Ovary (tissue), 3 donors: ENCODE results near the gene BSN.

Experiments
- CTCF ChIP-seq, 3 donors: fragments of 450-650 bp in 2 of 3; fragments of 200-600 bp in 1 of 3; IDR thresholded peaks; one replicate each; pipeline versions ENCODE4 v1.5.1 to v1.8.0; 2016 to 2022; ENCODE audit warnings: antibody characterized with exemption in 3 of 3, mild to moderate bottlenecking in 1 of 3
- EP300 ChIP-seq: sonication (generic); formaldehyde crosslinking; IDR thresholded peaks from one replicate; pipeline ENCODE4 v1.6.1; 2017; ENCODE audit warnings: antibody characterized with exemption
- POLR2A ChIP-seq: fragments of 450-650 bp; IDR thresholded peaks from one replicate; pipeline ENCODE4 v1.6.1; 2017; ENCODE audit warnings: antibody characterized with exemption, mild to moderate bottlenecking, moderate library complexity
- donor health status: DM: no; HTN: no; CAD: no.

- TF ChIP-seq POLR2A (no peak), CTCF (IDR thresholded peaks at IDR 0.05) (no peak), EP300 (no peak)
Measured at GRCh38 chr3:49717211-49717958, 163.1 kb downstream of the BSN start.
